ENCODE data around the gene OR1N2.

The OR1N2 gene, protein sequence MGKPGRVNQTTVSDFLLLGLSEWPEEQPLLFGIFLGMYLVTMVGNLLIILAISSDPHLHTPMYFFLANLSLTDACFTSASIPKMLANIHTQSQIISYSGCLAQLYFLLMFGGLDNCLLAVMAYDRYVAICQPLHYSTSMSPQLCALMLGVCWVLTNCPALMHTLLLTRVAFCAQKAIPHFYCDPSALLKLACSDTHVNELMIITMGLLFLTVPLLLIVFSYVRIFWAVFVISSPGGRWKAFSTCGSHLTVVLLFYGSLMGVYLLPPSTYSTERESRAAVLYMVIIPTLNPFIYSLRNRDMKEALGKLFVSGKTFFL

DNA sequence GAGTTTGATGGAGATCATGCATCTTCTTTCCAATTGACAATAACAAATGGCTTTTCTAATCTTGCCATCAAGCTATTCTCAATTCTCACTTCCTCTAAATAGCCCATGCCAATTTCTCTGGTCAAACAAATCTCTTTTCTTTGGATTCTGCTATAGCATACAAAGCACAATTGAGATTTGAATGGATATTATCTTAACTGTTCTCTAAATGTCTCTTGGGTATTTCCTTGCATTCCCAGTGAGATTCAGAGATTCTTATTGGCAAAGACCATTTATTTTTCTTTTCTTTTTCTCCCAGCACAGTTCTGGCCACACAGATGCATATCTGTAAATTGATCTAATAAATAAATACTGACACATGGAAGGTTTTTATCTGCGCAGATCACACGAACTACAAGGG is at the start of gene OR1N2:
Gene OR1N2 (plus strand): TSS at position 301 of the 400 bp plus-strand sequence. CDS start 100 bp downstream, outside the sequence.
- no peak within 1 kb of the TSS for H3K4me3 ChIP-seq (replicated peaks; ENCODE audit: low read depth, low read length)
- DNase-seq (ENCODE audit: extremely low read depth, low read depth) = no peak
- TF ChIP-seq, protein P1, sequence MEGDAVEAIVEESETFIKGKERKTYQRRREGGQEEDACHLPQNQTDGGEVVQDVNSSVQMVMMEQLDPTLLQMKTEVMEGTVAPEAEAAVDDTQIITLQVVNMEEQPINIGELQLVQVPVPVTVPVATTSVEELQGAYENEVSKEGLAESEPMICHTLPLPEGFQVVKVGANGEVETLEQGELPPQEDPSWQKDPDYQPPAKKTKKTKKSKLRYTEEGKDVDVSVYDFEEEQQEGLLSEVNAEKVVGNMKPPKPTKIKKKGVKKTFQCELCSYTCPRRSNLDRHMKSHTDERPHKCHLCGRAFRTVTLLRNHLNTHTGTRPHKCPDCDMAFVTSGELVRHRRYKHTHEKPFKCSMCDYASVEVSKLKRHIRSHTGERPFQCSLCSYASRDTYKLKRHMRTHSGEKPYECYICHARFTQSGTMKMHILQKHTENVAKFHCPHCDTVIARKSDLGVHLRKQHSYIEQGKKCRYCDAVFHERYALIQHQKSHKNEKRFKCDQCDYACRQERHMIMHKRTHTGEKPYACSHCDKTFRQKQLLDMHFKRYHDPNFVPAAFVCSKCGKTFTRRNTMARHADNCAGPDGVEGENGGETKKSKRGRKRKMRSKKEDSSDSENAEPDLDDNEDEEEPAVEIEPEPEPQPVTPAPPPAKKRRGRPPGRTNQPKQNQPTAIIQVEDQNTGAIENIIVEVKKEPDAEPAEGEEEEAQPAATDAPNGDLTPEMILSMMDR (IDR thresholded peaks at IDR 0.05; ENCODE audit: low read depth, low read length, missing control alignments) = no peak

DNA sequence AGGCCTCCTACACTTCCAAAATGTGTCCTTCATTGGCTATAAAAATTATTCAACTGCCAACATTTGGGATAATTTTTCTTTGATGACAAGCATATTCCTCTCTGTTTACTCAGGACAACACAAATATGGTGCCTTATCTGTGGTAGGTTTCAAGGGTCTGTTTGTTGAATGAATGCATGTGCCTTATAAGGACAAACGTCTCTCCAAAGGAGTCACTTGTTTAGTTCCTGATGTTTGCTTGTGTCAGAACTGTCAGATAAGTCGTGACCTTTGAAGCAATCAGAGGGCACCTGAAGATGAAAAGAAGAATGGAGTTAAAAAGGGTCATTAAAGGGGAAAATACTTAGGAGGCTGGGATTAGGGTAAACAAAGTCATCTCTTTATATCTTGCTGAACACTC is 45.9 kb upstream of the OR1N2 start:
- no peak overlapping the region for H3K4me3 ChIP-seq (replicated peaks; ENCODE audit: low read depth, low read length)
- TF ChIP-seq, protein P1 (IDR thresholded peaks at IDR 0.05; ENCODE audit: low read depth, low read length, missing control alignments) = no peak

DNA sequence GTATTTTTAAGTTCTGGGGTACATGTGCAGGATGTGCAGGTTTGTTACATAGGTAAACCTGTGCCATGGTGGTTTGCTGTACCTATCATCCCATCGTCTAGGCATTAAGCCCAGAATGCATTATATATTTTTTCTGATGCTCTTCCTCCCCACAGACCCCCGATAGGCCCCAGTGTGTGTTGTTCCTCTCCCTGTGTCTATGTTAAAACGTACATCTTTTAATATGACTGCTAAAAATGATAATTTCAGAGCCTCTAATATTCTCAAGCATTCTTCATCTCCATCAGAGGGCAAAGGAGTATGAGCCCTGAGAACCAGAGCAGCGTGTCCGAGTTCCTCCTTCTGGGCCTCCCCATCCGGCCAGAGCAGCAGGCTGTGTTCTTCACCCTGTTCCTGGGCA is 42.4 kb upstream of the OR1N2 start, which contains the start of gene OR1J2:
Gene OR1J2 (plus strand): TSS at position 301 of the 400 bp plus-strand sequence. CDS start 0 bp downstream, at position 301.
- TF ChIP-seq, protein P1 (IDR thresholded peaks at IDR 0.05; ENCODE audit: low read depth, low read length, missing control alignments) = no peak
- no peak for DNase-seq (ENCODE audit: extremely low read depth, low read depth)
- no peak within 1 kb of the TSS for H3K4me3 ChIP-seq (replicated peaks; ENCODE audit: low read depth, low read length)

More for the DNA sequence above, 45.9 kb upstream of the OR1N2 start:
- DNase-seq (ENCODE audit: extremely low read depth, low read depth) = no peak

DNA sequence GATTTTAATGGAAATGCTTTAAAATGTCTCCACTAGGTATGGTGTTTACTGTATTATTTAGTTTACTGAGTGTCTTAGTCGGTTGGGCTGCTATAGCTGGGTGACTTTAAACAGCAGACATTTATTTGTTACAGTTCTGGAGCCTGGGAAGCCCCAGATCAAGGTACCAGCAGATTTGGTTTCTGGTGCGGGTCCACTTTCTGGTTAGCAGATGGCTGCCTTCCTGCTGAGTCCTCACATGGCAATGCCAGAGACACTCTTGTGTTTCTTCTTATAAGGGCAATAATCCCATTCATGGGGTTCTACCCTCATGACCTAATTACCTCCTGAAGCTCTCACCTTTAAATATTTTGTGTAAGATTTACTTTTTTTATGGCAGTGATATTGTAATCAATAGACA is 34.7 kb upstream of the OR1N2 start:
- no peak for DNase-seq (ENCODE audit: extremely low read depth, low read depth)
- H3K4me3 ChIP-seq (replicated peaks; ENCODE audit: low read depth, low read length) = no peak overlapping the region

DNA sequence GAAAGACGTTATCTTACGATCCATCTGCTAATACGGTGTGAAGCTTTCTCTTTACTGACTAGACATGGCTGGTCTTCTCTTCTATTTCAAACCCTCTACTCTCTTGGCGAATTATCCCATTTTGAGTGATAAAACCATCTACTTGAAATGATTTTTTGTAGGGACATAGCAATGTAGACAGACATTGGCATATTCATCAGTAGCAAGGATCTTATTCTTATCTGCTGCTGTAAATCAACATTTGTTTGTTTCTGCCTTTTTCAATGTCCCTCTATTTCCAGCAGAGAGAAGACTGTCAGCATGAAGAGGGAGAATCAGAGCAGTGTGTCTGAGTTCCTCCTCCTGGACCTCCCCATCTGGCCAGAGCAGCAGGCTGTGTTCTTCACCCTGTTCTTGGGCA is 34.1 kb upstream of the OR1N2 start, which contains the start of gene OR1J4:
Gene OR1J4 (plus strand): TSS at position 301 of the 400 bp plus-strand sequence. CDS start 0 bp downstream, at position 301.
- DNase-seq (ENCODE audit: extremely low read depth, low read depth) = no peak
- TF ChIP-seq, protein P1 (IDR thresholded peaks at IDR 0.05; ENCODE audit: low read depth, low read length, missing control alignments) = no peak
- no peak within 1 kb of the TSS for H3K4me3 ChIP-seq (replicated peaks; ENCODE audit: low read depth, low read length)

More for the DNA sequence above, 34.7 kb upstream of the OR1N2 start:
- TF ChIP-seq, protein P1 (IDR thresholded peaks at IDR 0.05; ENCODE audit: low read depth, low read length, missing control alignments) = no peak

DNA sequence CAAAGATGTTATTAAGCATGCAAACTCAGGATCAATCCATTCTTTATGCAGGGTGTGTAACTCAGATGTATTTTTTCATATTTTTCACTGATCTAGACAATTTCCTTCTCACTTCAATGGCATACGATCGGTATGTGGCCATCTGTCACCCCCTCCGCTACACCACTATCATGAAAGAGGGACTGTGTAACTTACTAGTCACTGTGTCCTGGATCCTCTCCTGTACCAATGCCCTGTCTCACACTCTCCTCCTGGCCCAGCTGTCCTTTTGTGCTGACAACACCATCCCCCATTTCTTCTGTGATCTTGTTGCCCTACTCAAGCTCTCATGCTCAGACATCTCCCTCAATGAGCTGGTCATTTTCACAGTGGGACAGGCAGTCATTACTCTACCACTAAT is 33.5 kb upstream of the OR1N2 start:
- DNase-seq (ENCODE audit: extremely low read depth, low read depth) = no peak
- H3K4me3 ChIP-seq (replicated peaks; ENCODE audit: low read depth, low read length) = no peak overlapping the region
- TF ChIP-seq, protein P1 (IDR thresholded peaks at IDR 0.05; ENCODE audit: low read depth, low read length, missing control alignments) = no peak
